WTC11 (cell line): ENCODE data around the gene PHLPP1.

Experiments
- CTCF ChIP-seq: fragments of 200-600 bp; IDR thresholded peaks from 2 replicates; pipeline ENCODE4 v1.8.0; 2022; ENCODE audit warnings: antibody characterized with exemption
- FOXP1 ChIP-seq: sonication (generic); formaldehyde crosslinking; IDR thresholded peaks from 2 replicates; pipeline ENCODE4 v1.8.0; 2022; ENCODE audit warnings: missing genetic modification reagents, mild to moderate bottlenecking, moderate library complexity, borderline replicate concordance
- NFYB ChIP-seq: sonication (generic); formaldehyde crosslinking; conservative IDR thresholded peaks from 2 replicates; pipeline ENCODE4 v1.8.0; 2022; ENCODE audit warnings: low read depth, missing genetic modification reagents
- ZNF671 ChIP-seq: fragments of 250-450 bp; sonication (Bioruptor Pico); IDR thresholded peaks from 2 replicates; pipeline ENCODE4 v1.8.0; 2021; ENCODE audit warnings: mild to moderate bottlenecking
- TF ChIP-seq, protein P1 (sequence below): sonication (generic); formaldehyde crosslinking; IDR thresholded peaks from 2 replicates; pipeline ENCODE4 v1.8.0; 2023; ENCODE audit warnings: missing genetic modification reagents, mild to moderate bottlenecking, borderline replicate concordance

- TF ChIP-seq NFYB (CRISPR knock-in tag) (no peak), CTCF (no peak), FOXP1 (no peak), ZNF671 (CRISPR knock-in tag) (no peak)
- TF ChIP-seq, protein P1, sequence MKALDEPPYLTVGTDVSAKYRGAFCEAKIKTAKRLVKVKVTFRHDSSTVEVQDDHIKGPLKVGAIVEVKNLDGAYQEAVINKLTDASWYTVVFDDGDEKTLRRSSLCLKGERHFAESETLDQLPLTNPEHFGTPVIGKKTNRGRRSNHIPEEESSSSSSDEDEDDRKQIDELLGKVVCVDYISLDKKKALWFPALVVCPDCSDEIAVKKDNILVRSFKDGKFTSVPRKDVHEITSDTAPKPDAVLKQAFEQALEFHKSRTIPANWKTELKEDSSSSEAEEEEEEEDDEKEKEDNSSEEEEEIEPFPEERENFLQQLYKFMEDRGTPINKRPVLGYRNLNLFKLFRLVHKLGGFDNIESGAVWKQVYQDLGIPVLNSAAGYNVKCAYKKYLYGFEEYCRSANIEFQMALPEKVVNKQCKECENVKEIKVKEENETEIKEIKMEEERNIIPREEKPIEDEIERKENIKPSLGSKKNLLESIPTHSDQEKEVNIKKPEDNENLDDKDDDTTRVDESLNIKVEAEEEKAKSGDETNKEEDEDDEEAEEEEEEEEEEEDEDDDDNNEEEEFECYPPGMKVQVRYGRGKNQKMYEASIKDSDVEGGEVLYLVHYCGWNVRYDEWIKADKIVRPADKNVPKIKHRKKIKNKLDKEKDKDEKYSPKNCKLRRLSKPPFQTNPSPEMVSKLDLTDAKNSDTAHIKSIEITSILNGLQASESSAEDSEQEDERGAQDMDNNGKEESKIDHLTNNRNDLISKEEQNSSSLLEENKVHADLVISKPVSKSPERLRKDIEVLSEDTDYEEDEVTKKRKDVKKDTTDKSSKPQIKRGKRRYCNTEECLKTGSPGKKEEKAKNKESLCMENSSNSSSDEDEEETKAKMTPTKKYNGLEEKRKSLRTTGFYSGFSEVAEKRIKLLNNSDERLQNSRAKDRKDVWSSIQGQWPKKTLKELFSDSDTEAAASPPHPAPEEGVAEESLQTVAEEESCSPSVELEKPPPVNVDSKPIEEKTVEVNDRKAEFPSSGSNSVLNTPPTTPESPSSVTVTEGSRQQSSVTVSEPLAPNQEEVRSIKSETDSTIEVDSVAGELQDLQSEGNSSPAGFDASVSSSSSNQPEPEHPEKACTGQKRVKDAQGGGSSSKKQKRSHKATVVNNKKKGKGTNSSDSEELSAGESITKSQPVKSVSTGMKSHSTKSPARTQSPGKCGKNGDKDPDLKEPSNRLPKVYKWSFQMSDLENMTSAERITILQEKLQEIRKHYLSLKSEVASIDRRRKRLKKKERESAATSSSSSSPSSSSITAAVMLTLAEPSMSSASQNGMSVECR = no peak
These were observed 10.6 kb downstream of the PHLPP1 start for GRCh38 chr18:62725896-62726295.
